DOHH2 (cell line): Measurements from ENCODE around the gene FAM217A.

ENCODE experiments used
- EZH2phosphoT487 ChIP-seq: fragments of 200-600 bp; sonication (generic); IDR thresholded peaks from 2 replicates; pipeline ENCODE4 v1.6.1; 2017; ENCODE audit warnings: borderline replicate concordance, mild to moderate bottlenecking, antibody characterized with exemption, low read length, moderate library complexity, mixed read lengths
- TF ChIP-seq, protein P1 (sequence below): fragments of 200-600 bp; sonication (generic); IDR thresholded peaks from one replicate; pipeline ENCODE4 v1.5.1; 2014; ENCODE audit warnings: antibody characterized with exemption, mild to moderate bottlenecking, low read depth, low read length; ENCODE audit not compliant: poor library complexity, severe bottlenecking

DNA sequence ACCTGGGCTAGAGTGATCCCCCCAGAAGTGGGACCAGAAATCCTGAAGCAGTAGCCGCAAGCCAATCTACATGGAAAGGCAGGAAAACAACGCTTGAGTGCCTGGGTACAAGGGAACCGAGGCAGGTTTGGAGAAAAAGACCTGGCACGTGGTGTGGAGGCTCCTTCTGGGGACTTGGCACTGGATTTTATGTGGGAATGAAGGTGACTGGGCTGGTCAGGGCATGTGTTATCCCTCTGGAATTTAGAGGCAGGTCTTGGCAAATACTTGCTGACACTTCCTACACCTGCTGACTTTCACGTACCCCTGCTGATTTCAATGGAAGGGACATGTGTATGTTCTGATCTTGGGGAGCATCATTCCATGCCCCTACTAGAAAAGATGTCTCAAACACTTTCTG lies 25.0 kb upstream of the FAM217A start:
- TF ChIP-seq, protein P1, sequence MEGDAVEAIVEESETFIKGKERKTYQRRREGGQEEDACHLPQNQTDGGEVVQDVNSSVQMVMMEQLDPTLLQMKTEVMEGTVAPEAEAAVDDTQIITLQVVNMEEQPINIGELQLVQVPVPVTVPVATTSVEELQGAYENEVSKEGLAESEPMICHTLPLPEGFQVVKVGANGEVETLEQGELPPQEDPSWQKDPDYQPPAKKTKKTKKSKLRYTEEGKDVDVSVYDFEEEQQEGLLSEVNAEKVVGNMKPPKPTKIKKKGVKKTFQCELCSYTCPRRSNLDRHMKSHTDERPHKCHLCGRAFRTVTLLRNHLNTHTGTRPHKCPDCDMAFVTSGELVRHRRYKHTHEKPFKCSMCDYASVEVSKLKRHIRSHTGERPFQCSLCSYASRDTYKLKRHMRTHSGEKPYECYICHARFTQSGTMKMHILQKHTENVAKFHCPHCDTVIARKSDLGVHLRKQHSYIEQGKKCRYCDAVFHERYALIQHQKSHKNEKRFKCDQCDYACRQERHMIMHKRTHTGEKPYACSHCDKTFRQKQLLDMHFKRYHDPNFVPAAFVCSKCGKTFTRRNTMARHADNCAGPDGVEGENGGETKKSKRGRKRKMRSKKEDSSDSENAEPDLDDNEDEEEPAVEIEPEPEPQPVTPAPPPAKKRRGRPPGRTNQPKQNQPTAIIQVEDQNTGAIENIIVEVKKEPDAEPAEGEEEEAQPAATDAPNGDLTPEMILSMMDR: no peak
- no peak for TF ChIP-seq EZH2phosphoT487
